ENCODE results near the gene MCC.

MCC gene

GRCh38 chr5:113223315-113223714 is 264.9 kb downstream of the MCC start:
- Histone ChIP-seq H3K9ac (ENCODE audit: low read length) (no peak overlapping the region), H3K27me3 (ENCODE audit: control insufficient read depth, insufficient read depth, low read length) (no peaks in the 10 kb centered on the region), H3K36me3 (ENCODE audit: control insufficient read depth, insufficient read depth, low read length) (no peaks in the 10 kb centered on the region), H3K4me1 (ENCODE audit: control insufficient read depth, insufficient read depth, low read length) (peaks cover 26% of the 10 kb centered on the region), H3K4me3 (ENCODE audit: low read depth, low read length) (no peak overlapping the region), H3K9me3 (ENCODE audit: control insufficient read depth, insufficient read depth, low read depth, low read length) (peaks cover 3% of the 10 kb centered on the region; the same call in 1 of the 2 replicates), H3K27ac (ENCODE audit: low read depth, low read length) (no peak overlapping the region)

- Histone ChIP-seq H3K36me3 (ENCODE audit: control insufficient read depth, insufficient read depth, low read length) (no peaks in the 10 kb centered on the region), H3K9me3 (ENCODE audit: control insufficient read depth, insufficient read depth, low read depth, low read length) (peaks cover 3% of the 10 kb centered on the region; the same call in 1 of the 2 replicates), H3K4me3 (ENCODE audit: low read depth, low read length) (no peak overlapping the region), H3K27me3 (ENCODE audit: control insufficient read depth, insufficient read depth, low read length) (no peaks in the 10 kb centered on the region), H3K27ac (ENCODE audit: low read depth, low read length) (no peak overlapping the region; the same call in 1 of the 2 replicates), H3K4me1 (ENCODE audit: control insufficient read depth, insufficient read depth, low read length) (peaks cover 43% of the 10 kb centered on the region), H3K9ac (ENCODE audit: low read length) (no peak overlapping the region)
These were observed 266.7 kb downstream of the MCC start for GRCh38 chr5:113221294-113222176.

- Histone ChIP-seq H3K27ac (ENCODE audit: low read depth, low read length) (no peak overlapping the region), H3K4me1 (ENCODE audit: control insufficient read depth, insufficient read depth, low read length) (peaks cover 60% of the 10 kb centered on the region), H3K36me3 (ENCODE audit: control insufficient read depth, insufficient read depth, low read length) (no peaks in the 10 kb centered on the region), H3K9ac (ENCODE audit: low read length) (no peak overlapping the region), H3K4me3 (ENCODE audit: low read depth, low read length) (no peak overlapping the region), H3K27me3 (ENCODE audit: control insufficient read depth, insufficient read depth, low read length) (no peaks in the 10 kb centered on the region), H3K9me3 (ENCODE audit: control insufficient read depth, insufficient read depth, low read depth, low read length) (peaks cover 3% of the 10 kb centered on the region; the same call in 1 of the 2 replicates)
These were observed 268.6 kb downstream of the MCC start for GRCh38 chr5:113219695-113220094.

- no peaks in the 10 kb centered on the region for H3K36me3 ChIP-seq (ENCODE audit: control insufficient read depth, insufficient read depth, low read length)
- H3K27ac ChIP-seq (ENCODE audit: low read depth, low read length): peak overlapping the region; percentile 59
- H3K27me3 ChIP-seq (ENCODE audit: control insufficient read depth, insufficient read depth, low read length): no peaks in the 10 kb centered on the region
- peaks cover 67% of the 10 kb centered on the region for H3K4me1 ChIP-seq (ENCODE audit: control insufficient read depth, insufficient read depth, low read length)
- no peak overlapping the region for H3K4me3 ChIP-seq (ENCODE audit: low read depth, low read length)
- no peak overlapping the region for H3K9ac ChIP-seq (ENCODE audit: low read length)
- peaks cover 3% of the 10 kb centered on the region; the same call in 1 of the 2 replicates for H3K9me3 ChIP-seq (ENCODE audit: control insufficient read depth, insufficient read depth, low read depth, low read length)
These were observed 269.2 kb downstream of the MCC start for GRCh38 chr5:113218906-113219517.

GRCh38 chr5:113218200-113218599 is 270.1 kb downstream of the MCC start:
- no peaks in the 10 kb centered on the region for H3K36me3 ChIP-seq (ENCODE audit: control insufficient read depth, insufficient read depth, low read length)
- H3K4me1 ChIP-seq (ENCODE audit: control insufficient read depth, insufficient read depth, low read length): peaks cover 75% of the 10 kb centered on the region
- H3K4me3 ChIP-seq (ENCODE audit: low read depth, low read length): no peak overlapping the region
- H3K9me3 ChIP-seq (ENCODE audit: control insufficient read depth, insufficient read depth, low read depth, low read length): peaks cover 3% of the 10 kb centered on the region; the same call in 1 of the 2 replicates
- no peak overlapping the region for H3K9ac ChIP-seq (ENCODE audit: low read length)
- H3K27me3 ChIP-seq (ENCODE audit: control insufficient read depth, insufficient read depth, low read length): no peaks in the 10 kb centered on the region
- no peak overlapping the region for H3K27ac ChIP-seq (ENCODE audit: low read depth, low read length)

- no peaks in the 10 kb centered on the region for H3K36me3 ChIP-seq (ENCODE audit: control insufficient read depth, insufficient read depth, low read length)
- H3K27me3 ChIP-seq (ENCODE audit: control insufficient read depth, insufficient read depth, low read length): no peaks in the 10 kb centered on the region
- peaks cover 3% of the 10 kb centered on the region; the same call in 1 of the 2 replicates for H3K9me3 ChIP-seq (ENCODE audit: control insufficient read depth, insufficient read depth, low read depth, low read length)
- no peak overlapping the region for H3K9ac ChIP-seq (ENCODE audit: low read length)
- no peak overlapping the region for H3K27ac ChIP-seq (ENCODE audit: low read depth, low read length)
- H3K4me3 ChIP-seq (ENCODE audit: low read depth, low read length): no peak overlapping the region
- H3K4me1 ChIP-seq (ENCODE audit: control insufficient read depth, insufficient read depth, low read length): peaks cover 80% of the 10 kb centered on the region
These were observed 270.6 kb downstream of the MCC start for GRCh38 chr5:113217619-113218184.

- Histone ChIP-seq H3K36me3 (ENCODE audit: control insufficient read depth, insufficient read depth, low read length) (no peaks in the 10 kb centered on the region), H3K27me3 (ENCODE audit: control insufficient read depth, insufficient read depth, low read length) (no peaks in the 10 kb centered on the region), H3K4me3 (ENCODE audit: low read depth, low read length) (no peak overlapping the region), H3K9me3 (ENCODE audit: control insufficient read depth, insufficient read depth, low read depth, low read length) (peaks cover 2% of the 10 kb centered on the region; the same call in 1 of the 2 replicates), H3K4me1 (ENCODE audit: control insufficient read depth, insufficient read depth, low read length) (peaks cover 79% of the 10 kb centered on the region), H3K9ac (ENCODE audit: low read length) (no peak overlapping the region), H3K27ac (ENCODE audit: low read depth, low read length) (no peak overlapping the region)
These were observed 271.7 kb downstream of the MCC start for GRCh38 chr5:113216545-113216944.

GRCh38 chr5:113215401-113216060 is 272.7 kb downstream of the MCC start:
- Histone ChIP-seq H3K4me3 (ENCODE audit: low read depth, low read length) (no peak overlapping the region), H3K9ac (ENCODE audit: low read length) (no peak overlapping the region), H3K27ac (ENCODE audit: low read depth, low read length) (no peak overlapping the region), H3K4me1 (ENCODE audit: control insufficient read depth, insufficient read depth, low read length) (peaks cover 76% of the 10 kb centered on the region), H3K36me3 (ENCODE audit: control insufficient read depth, insufficient read depth, low read length) (no peaks in the 10 kb centered on the region), H3K9me3 (ENCODE audit: control insufficient read depth, insufficient read depth, low read depth, low read length) (no peaks in the 10 kb centered on the region), H3K27me3 (ENCODE audit: control insufficient read depth, insufficient read depth, low read length) (no peaks in the 10 kb centered on the region)

GRCh38 chr5:113214606-113215323 is 273.5 kb downstream of the MCC start:
- Histone ChIP-seq H3K9me3 (ENCODE audit: control insufficient read depth, insufficient read depth, low read depth, low read length) (no peaks in the 10 kb centered on the region), H3K27me3 (ENCODE audit: control insufficient read depth, insufficient read depth, low read length) (no peaks in the 10 kb centered on the region), H3K9ac (ENCODE audit: low read length) (no peak overlapping the region), H3K36me3 (ENCODE audit: control insufficient read depth, insufficient read depth, low read length) (no peaks in the 10 kb centered on the region), H3K27ac (ENCODE audit: low read depth, low read length) (no peak overlapping the region), H3K4me1 (ENCODE audit: control insufficient read depth, insufficient read depth, low read length) (peaks cover 75% of the 10 kb centered on the region), H3K4me3 (ENCODE audit: low read depth, low read length) (no peak overlapping the region)

All from HUES6 (cell line).